ENCODE results near the gene CCT3.

The CCT3 gene

GRCh38 chr1:156276966-156277381 is 61.1 kb downstream of the CCT3 start:
- no peak for DNase-seq

GRCh38 chr1:156276532-156276931 is 61.6 kb downstream of the CCT3 start:
- DNase-seq = no peak

- DNase-seq = no peak
These were observed 67.8 kb downstream of the CCT3 start for GRCh38 chr1:156270314-156270713.

GRCh38 chr1:156268336-156268735 is 69.8 kb downstream of the CCT3 start:
- DNase-seq = no peak

- no peak for DNase-seq
These were observed 72.0 kb downstream of the CCT3 start for GRCh38 chr1:156266051-156266450.

- no peak for DNase-seq
These were observed 74.8 kb downstream of the CCT3 start for GRCh38 chr1:156263288-156263655.

- DNase-seq = no peak
These were observed 75.4 kb downstream of the CCT3 start for GRCh38 chr1:156262461-156263287.

GRCh38 chr1:156260896-156261295 is 77.2 kb downstream of the CCT3 start:
- no peak for DNase-seq

- DNase-seq = no peak
These were observed 78.3 kb downstream of the CCT3 start for GRCh38 chr1:156259805-156260204.
